CD4-positive, alpha-beta T cell treated with Interleukin-21 for 1 hour (primary cell): ENCODE data around the gene SYT2.
A peak's percentile ranks its signal among the peaks of the same experiment; 100 is the strongest.
"Not testable (repeated sequence)": the region's sequence is repeated elsewhere in the genome, so short reads cannot be mapped to it uniquely, and the experiment has no call there.

Source experiments
- DNase-seq: peaks from one replicate; pipeline ENCODE4 v3.0.0-alpha.2; 2020

SYT2 gene

DNA sequence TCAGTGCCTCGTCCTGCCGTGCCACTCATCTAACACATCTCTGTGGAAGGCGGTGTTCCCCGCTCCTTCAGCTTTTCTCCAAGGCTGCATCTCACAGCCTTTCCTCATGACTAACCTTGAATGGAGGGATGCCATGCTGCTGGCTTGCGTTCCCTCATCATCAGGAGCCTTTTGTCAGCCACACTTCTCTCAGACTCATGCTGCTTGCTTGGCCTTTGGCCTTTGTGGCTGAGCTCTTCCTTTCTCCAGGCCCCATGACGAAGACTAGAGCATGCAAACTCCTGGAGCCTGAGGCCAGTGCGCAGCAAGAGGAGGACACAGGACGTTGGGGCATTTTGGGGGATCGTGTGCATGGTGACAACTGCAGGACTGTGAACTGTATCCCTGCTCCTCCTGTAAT lies 70.8 kb downstream of the SYT2 start:
- no peak for DNase-seq

DNA sequence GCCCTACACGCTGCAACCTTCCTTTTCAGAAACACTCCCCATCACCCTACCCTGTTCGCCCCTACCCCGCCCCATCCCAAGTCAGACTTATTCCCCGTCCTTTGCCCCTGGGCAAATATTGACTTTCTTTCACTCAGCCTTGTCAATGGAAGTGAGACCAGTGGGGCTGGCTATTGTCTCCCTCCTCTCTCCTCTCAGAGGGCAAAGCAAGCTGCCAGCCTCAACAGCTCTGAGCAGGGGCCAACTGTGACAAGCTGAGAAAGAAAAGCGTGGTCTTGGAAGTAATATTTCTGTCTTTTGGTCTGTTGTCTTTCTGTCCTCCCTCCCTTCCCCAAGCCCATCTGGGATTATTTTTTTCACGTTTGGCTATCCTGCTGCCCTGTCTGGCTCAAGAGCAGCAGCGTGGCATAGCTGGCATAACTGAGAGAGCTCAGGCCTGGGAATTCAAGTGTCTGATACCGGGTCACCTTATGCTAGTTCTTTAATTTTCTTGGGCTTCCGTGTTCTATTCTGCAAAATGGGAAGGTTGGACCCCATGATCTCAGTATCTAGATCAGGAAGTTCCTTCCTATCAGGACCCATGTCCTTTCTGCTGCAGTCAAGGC lies 71.5 kb downstream of the SYT2 start:
- not testable (repeated sequence) for DNase-seq

DNA sequence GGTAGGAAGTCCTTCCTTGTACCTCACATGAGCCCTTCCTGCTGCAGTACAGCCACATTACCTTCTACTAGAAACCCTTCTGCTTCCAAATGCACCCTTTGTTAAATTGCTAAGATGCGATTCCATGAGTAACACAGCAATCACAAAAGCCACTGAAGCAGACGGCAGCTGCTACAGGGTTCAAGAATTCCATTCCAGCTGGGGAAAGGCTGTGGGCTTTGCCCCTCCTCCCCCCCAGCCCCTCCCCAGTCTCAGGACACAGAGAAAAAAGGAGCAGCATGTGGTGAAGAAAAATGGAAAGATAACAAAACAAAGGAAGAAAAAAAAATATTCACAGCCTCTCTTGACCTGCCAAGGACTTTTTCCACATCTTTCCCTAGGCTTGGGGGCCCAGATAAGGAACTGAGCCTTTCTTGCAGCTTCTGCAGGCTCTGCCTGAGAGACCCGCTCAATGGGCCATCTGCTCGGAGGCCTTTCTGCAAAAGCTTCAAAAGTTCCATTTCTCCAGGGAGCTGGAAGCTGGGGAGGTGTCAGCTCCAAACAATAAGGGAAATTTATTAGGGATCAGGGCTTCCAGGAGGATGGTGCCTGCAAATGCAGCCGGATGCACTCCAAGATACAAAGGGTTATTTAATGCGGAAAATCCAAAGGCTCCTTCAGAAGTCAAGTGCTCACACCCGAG lies 72.1 kb downstream of the SYT2 start:
- no peak for DNase-seq

DNA sequence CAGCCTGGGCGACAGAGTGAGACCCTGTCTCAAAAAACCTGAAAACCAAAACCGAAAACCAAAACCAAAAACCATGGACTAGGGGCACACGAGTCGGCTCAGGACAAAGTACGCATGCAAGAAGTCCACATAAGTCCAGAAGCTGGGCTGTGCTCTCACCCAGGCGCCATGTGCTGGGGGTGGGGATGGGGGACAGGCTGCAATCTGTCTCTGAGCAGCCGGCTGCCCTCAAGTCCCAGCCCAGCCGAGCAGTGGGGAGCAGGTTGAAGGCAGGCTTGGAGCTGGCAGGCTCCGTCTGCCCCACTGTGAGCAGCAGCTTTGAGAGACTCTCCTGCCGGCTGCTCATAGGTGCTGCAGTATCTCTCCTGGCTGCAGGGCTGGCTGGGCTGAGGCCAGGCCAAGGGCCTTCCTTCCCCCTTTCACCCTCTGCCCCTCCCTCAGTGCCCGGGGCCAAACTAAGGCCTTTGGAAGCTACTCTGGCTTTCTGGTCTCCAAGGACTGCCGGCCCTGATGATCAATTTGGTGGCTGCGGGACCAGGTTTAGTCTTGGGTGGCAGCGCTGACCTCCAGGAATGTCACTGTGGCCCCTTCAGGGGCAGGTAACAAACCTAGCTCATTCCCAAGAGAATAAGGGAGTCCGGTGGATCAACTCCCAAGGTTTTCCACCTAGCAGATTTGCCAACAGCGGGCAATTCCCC lies 72.8 kb downstream of the SYT2 start:
- not testable (repeated sequence) for DNase-seq

DNA sequence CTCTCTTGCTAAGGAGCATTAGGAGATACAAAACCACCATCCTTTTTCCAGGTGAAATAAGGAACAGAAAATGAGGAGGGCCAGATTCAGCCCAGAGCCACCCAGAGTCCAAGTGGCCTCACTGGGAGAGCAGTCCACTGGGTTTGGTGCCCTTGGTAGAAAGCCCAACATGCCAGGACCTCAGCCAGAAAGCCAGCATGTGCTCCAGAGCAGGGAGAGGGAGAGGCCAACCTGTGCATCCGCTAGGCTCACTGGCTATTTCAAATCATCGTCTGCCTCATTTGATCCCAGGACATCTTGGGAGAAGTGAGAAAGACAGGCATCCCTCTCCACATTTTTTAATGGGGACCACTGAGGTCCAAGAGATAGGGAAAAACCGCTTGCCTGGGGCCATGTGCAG lies 74.1 kb downstream of the SYT2 start:
- DNase-seq: not testable (repeated sequence)

DNA sequence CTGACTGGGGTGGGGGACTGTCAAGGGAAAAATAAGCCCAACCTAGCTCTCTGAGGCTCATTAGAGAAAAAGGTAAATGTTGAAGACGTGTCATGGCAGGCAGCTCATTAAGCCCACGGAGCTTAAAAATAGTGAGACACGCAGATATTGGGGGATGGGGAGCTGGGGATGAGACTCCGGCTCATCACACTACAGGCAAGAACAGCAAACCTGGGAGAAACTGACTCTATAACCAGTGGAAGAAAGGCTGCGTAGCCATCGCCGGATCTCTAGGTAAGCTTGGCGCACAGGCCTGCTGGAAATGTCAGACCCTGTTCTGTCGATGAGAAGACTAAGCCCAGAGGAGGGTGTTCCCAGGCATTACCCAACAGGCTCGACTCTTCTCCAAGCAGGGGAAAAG lies 78.0 kb downstream of the SYT2 start:
- no peak for DNase-seq

DNA sequence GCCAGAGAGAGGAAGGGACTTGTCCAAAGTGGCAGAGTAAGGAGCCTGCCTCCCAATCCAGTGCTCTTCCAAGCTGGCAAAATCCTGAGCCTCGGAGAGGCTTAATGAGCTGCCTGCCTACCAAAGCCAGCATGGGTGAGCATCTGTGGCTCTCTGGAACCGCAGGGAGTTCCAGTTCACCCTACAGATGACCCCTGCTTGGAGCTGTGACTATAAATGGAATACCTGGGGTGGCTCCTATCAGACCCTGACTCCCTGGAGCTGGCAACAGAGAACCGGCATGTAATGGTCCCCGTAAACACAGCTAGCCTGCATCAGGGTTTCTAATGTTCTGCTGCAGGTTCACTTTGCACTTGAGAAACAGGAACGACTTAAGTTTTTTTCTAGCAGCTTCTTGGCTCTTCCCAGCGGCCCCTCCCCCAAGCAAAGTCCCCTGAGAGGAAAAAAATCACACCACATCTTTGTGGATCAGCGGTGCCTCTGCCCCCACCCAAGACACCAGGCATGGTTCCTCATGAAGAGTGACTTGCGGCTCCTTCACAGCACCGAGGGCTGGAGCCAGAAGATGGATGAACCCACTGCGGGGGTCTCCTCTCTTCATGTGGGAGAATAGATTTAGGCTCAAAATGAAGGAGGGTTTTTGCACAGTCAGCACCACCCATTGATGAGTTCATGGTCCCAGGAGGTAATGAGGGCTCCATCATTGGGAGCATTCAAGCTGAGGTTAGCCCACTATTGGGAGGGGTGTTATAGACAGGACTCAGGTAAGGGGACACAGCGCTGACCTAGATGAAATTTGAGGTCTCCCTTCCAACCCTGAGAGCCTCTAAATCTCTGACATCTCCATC lies 79.0 kb downstream of the SYT2 start:
- no peak for DNase-seq

DNA sequence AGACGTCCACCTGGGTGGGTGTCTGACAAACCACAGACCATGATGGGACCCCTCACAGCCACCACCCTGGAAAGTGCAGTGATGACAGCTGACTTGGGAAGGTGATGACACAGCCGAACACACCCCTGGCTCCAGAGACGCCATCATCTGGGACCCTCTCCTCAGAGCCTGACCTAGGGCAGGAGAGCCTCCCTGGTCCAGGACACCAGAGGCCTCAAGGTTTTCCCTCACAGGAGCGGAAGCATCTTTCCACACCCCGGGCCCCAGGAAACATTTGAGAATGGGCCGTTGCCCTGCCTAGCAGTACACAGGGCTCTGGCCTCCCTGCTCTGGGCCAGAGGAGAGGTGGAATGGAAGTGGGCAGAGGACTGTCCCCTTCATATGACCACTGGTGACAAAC lies 79.7 kb downstream of the SYT2 start:
- no peak for DNase-seq

DNA sequence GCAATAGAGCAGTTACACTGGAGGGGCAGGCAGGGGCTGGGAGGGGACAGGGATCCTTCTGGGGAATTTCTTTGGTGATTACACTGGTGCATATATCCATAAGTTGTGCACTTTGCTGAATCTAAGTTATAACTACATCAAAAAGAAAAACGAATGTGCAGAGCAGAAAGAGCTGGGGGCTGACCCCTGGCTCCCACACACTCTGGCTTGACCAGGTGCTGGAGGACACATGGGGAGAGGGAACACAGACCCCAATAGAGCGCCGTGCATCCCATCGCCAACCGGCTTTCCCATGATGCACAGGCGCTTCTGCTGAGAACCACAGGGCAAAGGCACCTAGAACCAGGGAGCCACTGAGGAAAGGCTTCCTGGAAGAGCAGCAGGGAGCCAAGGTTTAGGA lies 80.2 kb downstream of the SYT2 start:
- DNase-seq: not testable (repeated sequence)

DNA sequence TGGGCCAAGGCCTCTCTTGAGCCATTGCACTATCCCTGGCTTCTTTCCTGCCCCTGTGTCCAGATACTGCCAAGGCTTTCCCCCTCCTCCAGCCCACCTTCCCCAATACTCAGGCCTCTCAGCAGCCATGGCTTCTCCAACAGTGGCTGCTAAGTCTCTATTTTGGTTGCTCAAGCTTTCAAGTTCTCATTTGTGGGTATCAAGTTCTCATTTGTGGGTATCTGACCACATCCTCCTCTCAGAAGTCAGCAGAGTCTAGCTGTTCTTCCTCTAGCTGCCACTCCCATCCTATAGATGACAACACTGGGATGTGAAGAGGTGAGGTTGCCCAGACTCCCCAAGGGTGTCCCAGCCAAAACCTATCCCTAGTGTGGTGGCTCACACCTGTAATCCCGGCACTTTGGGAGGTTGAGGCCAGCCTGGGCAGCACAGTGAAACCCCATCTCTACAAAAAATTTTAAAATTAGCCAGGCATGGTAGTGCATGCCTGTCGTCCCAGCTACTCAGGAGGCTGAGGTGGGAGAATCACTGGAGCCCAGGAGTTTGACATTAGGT lies 80.9 kb downstream of the SYT2 start:
- DNase-seq: peak; percentile 76

DNA sequence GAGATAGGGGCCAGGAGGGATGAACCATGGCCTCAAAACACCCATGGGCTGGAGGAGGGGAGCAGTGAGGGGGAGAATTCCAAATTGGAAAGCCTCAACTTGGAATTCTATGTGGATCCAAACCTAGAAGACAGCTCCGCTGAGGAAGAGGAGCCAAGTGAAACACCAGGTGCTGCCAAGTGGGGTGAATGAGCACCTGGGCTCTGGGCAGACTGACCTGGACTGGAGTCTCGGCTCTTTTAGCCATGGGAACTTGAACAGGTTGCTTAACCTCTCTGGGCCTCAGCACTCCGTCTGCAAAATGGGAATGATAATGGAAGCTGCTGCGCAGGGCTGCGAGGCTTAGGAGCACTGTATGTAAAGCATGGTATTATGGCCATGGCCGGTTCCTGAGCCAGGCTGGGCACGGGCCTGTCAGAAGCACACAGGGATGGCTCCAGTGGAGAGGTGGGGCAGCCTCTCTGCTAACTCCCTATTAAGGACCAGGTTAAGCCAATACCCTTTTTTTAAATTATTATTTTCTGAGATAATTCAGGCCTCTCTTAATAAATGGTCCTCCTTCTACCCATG lies 81.5 kb downstream of the SYT2 start:
- no peak for DNase-seq

DNA sequence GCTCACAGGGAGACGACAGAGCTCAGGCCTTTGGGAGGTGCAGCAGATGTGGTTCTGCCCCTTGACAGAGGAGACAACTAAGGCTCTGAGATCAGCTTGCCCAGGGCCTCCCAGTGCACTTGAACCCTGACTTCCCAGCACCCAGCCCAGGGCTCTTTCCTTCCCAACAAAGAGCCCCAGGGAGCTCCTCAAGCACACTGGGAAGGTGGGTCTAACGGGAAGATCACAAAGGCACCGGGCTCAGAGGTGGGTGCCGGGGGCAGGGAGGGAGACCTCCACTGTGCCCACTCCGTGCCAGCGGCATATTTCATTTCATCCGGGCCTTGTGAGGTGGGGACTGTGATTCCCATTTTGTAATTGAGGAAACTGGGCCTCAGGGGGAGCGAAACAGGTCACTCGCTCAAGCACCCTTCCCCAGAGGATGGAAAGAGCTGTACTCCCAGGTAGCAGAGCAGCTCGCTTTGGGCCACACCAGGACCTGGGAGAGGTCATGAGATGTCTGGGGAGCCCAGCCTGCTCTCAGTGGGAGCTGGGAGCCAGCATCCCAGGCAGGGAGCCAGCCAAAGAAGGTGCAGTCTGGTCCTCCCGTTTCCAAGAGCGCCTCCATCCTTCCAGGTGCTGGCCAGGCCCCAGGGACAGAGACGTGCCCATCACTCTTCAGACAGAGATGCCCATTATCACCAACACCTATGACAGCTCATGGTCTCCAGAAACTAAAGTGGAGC lies 82.3 kb downstream of the SYT2 start:
- no peak for DNase-seq

DNA sequence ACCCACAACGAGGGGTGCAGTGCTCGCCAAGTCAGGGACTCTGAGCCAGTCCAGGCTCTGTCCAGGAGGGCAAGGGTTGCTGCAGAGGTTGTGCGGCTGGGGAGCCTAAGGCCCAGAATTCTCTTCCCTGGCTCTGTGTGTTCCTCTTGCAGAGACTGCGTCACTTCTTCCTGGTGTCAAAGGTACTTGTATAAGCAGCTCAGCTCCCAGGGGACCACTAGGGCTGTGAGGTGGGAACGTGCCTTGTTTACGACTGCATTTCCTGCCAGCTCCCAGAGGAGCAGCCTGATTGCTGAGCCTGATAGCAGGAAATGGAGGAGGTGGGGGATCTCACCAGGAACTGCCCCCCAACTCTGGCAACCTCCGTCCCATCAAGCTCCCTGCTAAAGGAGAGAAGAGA lies 83.2 kb downstream of the SYT2 start:
- DNase-seq: not testable (repeated sequence)

DNA sequence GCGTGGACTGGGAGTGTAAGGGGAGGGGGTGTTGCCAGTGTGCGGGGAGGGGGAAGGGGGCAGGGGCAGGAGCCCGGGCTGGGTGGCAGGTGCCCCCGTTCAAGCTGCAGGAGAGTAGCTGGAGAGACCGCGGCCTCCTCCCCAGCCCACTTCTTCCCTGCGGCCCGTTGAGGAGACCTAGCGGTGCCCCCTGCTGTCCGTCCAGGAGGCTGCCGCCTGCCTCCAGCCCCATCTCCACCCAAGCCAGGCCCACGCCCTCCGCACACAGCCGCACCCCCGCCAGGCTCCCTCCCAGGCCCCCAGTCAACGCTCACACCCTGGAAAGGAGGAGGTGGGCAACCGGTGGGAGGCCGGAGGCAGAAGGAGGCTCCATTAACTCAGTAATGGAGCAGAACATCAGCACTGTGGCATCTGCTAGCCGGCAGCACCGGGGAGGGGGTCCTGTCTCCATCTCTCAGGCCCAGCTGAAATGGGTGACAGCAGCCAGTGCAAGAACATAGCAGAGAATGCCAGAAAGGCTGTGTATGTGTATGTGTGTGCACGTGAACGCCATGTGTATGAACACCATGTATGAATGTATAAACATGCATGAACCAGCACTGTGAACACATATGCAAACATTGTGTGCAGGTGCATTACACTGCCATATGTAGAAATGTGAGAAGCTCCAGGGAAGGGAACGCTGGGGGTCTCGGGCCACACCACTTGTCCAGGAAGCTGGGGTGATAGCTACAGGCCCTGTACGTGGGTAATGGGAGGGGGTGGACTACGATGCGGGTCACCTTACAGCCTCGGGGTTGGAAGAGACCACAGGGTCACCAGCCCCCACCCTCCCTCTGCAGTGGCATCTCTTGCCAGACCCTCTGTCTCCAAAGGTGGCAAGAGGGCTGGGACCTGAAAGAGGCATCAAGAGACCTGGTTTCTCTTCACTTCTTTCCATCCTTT lies 84.6 kb downstream of the SYT2 start:
- peak; percentile 60 for DNase-seq

DNA sequence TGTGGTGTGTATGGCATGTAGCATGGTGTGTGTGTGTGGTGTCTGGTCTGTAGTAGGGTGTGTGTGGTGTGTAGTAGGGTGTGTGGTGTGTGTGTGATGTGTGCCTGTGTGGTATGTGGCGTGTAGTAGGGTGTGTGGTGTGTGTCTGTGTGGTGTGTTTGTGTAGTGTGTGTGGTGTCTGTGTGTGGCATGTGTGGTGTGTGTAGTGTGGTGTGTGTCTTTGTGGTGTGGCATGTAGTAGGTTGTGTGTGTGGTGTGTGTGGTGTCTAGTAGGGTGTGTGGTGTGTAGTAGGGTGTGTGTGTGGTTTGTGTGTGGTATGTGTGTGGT lies 85.5 kb downstream of the SYT2 start:
- no peak for DNase-seq

DNA sequence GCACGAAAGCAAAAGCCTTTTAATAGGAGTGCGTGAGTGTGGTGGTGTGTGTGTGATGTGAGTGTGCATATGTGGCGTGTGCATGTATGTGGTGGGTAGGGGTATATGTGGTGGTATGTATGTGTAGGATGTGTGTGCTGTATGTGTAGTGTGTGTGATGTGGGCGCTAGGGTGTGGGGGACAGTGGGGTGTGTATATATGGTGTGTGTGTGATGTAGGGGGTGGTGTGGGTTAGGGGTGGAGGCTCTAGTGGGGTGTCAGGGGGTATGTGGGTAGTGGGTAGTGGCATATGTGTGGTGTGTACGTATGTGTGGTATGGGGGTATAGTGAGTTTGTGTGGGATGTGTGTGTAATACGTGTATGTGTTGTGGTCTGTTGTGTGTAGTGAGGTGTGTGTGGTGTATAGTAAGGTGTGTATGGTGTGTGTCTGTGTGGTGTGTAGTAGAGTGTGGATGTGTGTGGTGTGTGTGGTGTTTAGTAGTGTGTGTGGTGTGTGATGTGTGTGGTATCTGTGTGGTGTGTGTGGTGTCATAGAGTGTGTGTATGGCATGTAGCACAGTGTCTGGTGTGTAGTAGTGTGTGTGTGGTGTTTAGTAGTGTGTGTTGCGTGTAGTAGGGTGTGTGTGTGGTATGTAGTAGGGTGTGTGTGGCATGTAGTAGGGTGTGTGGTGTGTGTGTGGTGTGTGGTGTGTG lies 86.0 kb downstream of the SYT2 start:
- no peak for DNase-seq

DNA sequence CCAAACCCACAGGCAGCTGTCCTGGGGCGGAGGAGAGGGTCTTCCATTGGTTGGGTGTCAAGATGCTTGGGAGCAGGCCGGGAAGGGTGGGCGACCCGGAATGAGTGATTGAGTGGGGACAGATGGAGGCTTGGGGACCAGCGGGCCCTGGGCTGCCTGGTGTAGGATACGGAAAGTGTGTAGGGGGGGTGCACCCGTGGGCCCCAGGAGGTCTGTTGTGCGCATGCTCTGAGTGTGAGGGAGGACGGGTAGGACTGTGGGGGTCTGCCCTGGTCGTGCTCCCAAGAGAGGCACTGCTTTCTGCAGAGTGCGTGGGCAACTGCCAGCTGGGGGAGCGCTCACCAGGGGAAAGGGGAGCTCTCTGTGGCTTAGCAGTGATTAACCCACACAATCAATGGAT lies 86.8 kb downstream of the SYT2 start:
- not testable (repeated sequence) for DNase-seq

DNA sequence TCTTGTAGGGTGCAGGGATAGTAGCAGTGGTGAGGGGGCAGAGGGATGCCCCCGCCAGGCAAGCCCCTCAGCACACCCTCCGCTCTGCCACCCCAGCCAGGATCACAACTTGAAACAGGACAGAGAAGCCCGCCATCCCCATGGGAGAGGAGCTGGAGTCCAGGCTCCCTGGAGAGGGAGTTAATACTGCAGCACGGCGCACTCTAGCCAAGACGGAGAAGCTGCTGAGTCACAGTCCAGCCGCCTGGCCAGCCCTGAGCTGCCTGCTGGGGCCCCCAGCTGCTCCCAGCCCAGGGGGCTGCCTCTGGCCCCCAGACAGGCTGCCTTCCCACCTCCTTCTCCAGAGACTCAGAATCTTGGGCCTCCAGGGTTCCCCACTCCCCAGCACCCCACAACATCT lies 87.2 kb downstream of the SYT2 start:
- DNase-seq: no peak

DNA sequence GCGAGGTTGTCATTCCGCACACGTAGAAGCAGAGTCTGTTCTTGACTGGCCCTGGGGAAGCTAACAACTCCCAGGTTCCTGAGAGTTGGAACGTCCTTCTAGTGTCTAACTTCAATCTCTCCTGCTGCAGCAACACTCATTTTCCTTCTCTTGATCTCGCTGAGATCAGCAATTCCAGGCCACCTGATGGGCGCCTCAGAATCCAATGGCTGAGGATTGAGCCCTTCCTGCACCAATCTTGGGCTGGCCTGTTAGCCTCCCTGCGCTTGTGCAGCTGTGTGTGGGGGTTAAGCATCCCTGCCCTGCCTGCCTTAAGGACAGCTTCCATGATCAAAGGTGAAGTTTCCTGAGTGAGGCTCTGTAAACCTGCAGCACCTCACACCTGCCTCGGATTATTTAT lies 87.9 kb downstream of the SYT2 start:
- no peak for DNase-seq

DNA sequence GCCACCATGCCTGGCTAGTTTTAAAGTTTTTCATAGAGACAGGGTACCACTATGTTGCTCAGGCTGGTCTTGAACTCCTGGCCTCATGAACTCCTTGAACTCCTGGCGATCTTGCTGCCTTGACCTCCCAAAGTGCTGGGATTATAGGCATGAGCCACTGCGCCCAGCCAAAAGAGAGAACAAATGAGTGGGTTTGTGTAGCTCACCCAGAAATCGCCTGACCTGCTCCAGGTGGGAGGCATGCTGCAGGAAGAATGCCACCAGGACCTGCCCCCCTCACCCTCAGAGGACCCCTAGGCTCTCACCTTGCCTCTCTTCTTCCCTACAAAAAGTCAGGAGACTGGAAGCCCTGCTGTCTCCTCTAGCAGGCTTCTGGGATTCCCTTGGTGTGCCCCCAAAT lies 88.8 kb downstream of the SYT2 start:
- DNase-seq: no peak
